CD4-positive, CD25-positive, alpha-beta regulatory T cell (primary cell): ENCODE measurements around the gene CCDC28B. TPM values are rescaled to one million over a fixed set of nuclear protein-coding genes. Genes with fewer than 3 reads are reported as not detected.

Source experiments
- ATAC-seq, 2 donors: fragments of 150-1000 bp; cut with Tn5 transposase; one replicate each; pipeline ENCODE4 v1.10.0; 2021; ENCODE audit warnings: low read depth in 2 of 2, moderate number of reproducible peaks in 2 of 2, moderate library complexity in 1 of 2
- DNase-seq, 3 donors: peaks; one replicate each; pipeline versions ENCODE4 v3.0.0 to v3.0.0-alpha.2; 2012 to 2022; ENCODE audit warnings: mixed read lengths in 1 of 3
- H3K27ac ChIP-seq: one replicate; pipeline ENCODE4 v1.7.0; 2013; ENCODE audit warnings: mild to moderate bottlenecking, low read length; ENCODE audit not compliant: insufficient read depth, poor library complexity, severe bottlenecking
- H3K27me3 ChIP-seq: one replicate; pipeline ENCODE4 v1.7.0; 2013; ENCODE audit warnings: low read length; ENCODE audit not compliant: control insufficient read depth, insufficient read depth
- H3K36me3 ChIP-seq: one replicate; pipeline ENCODE4 v1.7.0; 2013; ENCODE audit warnings: mild to moderate bottlenecking, low read length, moderate library complexity; ENCODE audit not compliant: control insufficient read depth, insufficient read depth
- H3K4me1 ChIP-seq: 2 replicates; pipeline ENCODE4 v1.7.0; 2013; ENCODE audit warnings: mild to moderate bottlenecking, low read length; ENCODE audit not compliant: insufficient read depth, control insufficient read depth, poor library complexity, severe bottlenecking
- H3K4me3 ChIP-seq: one replicate; pipeline ENCODE4 v1.7.0; 2013; ENCODE audit warnings: low read depth, mild to moderate bottlenecking, low read length, moderate library complexity
- H3K9me3 ChIP-seq, 2 experiments: 1 replicate in 1 of 2; 2 replicates in 1 of 2; pipeline ENCODE4 v1.7.0; 2013; ENCODE audit warnings: low read length in 2 of 2, mild to moderate bottlenecking in 1 of 2, moderate library complexity in 1 of 2; ENCODE audit not compliant: control insufficient read depth in 2 of 2
- H3K27ac Mint-ChIP-seq, 3 donors: one replicate each; pipeline ENCODE4 v1.8.0; 2020 to 2022; ENCODE audit warnings: mild to moderate bottlenecking in 3 of 3, mixed read lengths in 3 of 3, moderate library complexity in 2 of 3
- H3K27me3 Mint-ChIP-seq: one replicate; pipeline ENCODE4 v1.8.0; 2022; ENCODE audit warnings: mild to moderate bottlenecking, mixed read lengths
- H3K36me3 Mint-ChIP-seq: one replicate; pipeline ENCODE4 v1.8.0; 2020; ENCODE audit warnings: mixed read lengths
- H3K4me1 Mint-ChIP-seq, 4 donors: one replicate each; pipeline ENCODE4 v1.8.0; 2020 to 2022; ENCODE audit warnings: mixed read lengths in 4 of 4, mild to moderate bottlenecking in 1 of 4
- H3K4me3 Mint-ChIP-seq, 4 donors: one replicate each; pipeline ENCODE4 v1.8.0; 2020 to 2022; ENCODE audit warnings: mild to moderate bottlenecking in 4 of 4, mixed read lengths in 4 of 4, moderate library complexity in 3 of 4
- H3K9me3 Mint-ChIP-seq, 7 donors: one replicate each; pipeline ENCODE4 v1.8.0; 2020 to 2022; ENCODE audit warnings: mixed read lengths in 7 of 7, mild to moderate bottlenecking in 3 of 7, moderate library complexity in 2 of 7
- polyA plus RNA-seq, 4 donors: library from polyadenylated mRNA; unstranded; fragments of 300-500 nt; fragmentation: Illumina TruSeq; gene quantifications; one replicate each; pipeline ENCODE4 v1.2.3, GENCODE V29; 2021
- total RNA-seq: library from RNA; stranded (reverse); gene quantifications from one replicate; pipeline ENCODE4 v1.2.3, GENCODE V29; 2022

Gene CCDC28B
- total and polyA plus RNA-seq, 5 donors from 2014 or later: 10.3 to 15.5 (median 14.1) TPM

GRCh38 chr1:32172621-32173245 lies 27.7 kb upstream of the CCDC28B start:
- Histone ChIP-seq H3K36me3 (peaks cover 44% of the 10 kb centered on the region), H3K27ac (no peak overlapping the region), H3K4me3 (no peak overlapping the region), H3K27me3 (no peaks in the 10 kb centered on the region), H3K4me1 (no peaks in the 10 kb centered on the region), H3K9me3 (no peaks in the 10 kb centered on the region)
- Mint-ChIP-seq H3K9me3 (peaks cover 0 to 2% (median 0%) of the 10 kb centered on the region in 7 donors), H3K4me1 (peaks cover 2 to 15% (median 12%) of the 10 kb centered on the region in 4 donors), H3K4me3 (no peak overlapping the region), H3K36me3 (peaks cover 27% of the 10 kb centered on the region), H3K27me3 (no peaks in the 10 kb centered on the region), H3K27ac (peak overlapping the region in 2 of 3 donors; percentile 48 to 71)
- ATAC-seq (no peak), DNase-seq (peak in 1 of 3 donors; percentile 20)

GRCh38 chr1:32178380-32179192 lies 21.8 kb upstream of the CCDC28B start:
- DNase-seq (no peak), ATAC-seq (no peak)
- Mint-ChIP-seq H3K36me3 (peaks cover 9% of the 10 kb centered on the region), H3K4me1 (peaks cover 10 to 43% (median 28%) of the 10 kb centered on the region in 4 donors), H3K4me3 (peak overlapping the region; percentile 85 to 100 (median 93)), H3K27ac (peak overlapping the region; percentile 90 to 96 (median 95)), H3K27me3 (no peaks in the 10 kb centered on the region), H3K9me3 (peaks cover 0 to 1% (median 0%) of the 10 kb centered on the region in 7 donors)
- Histone ChIP-seq H3K36me3 (peaks cover 6% of the 10 kb centered on the region), H3K27ac (peak overlapping the region; percentile 85), H3K27me3 (no peaks in the 10 kb centered on the region), H3K4me1 (peaks cover 39% of the 10 kb centered on the region), H3K9me3 (no peaks in the 10 kb centered on the region), H3K4me3 (peak overlapping the region; percentile 83)

GRCh38 chr1:32179193-32179442 lies 21.3 kb upstream of the CCDC28B start:
- Histone ChIP-seq H3K27me3 (no peaks in the 10 kb centered on the region), H3K4me3 (peak overlapping the region; percentile 83), H3K4me1 (peaks cover 42% of the 10 kb centered on the region), H3K36me3 (peaks cover 10% of the 10 kb centered on the region), H3K27ac (peak overlapping the region; percentile 85), H3K9me3 (no peaks in the 10 kb centered on the region)
- H3K4me1 Mint-ChIP-seq: peaks cover 10 to 47% (median 30%) of the 10 kb centered on the region in 4 donors
- peak overlapping the region; percentile 90 to 96 (median 95) for H3K27ac Mint-ChIP-seq
- no peaks in the 10 kb centered on the region for H3K27me3 Mint-ChIP-seq
- DNase-seq (no peak), ATAC-seq (no peak)
- peak overlapping the region; percentile 85 to 100 (median 93) for H3K4me3 Mint-ChIP-seq
- peaks cover 0 to 1% (median 0%) of the 10 kb centered on the region in 7 donors for H3K9me3 Mint-ChIP-seq
- H3K36me3 Mint-ChIP-seq: peaks cover 12% of the 10 kb centered on the region

- Histone ChIP-seq H3K4me3 (peak within 1 kb of the TSS; percentile 83), H3K4me1 (peaks cover 47% of the 10 kb centered on the region), H3K27me3 (no peaks in the 10 kb centered on the region), H3K9me3 (no peaks in the 10 kb centered on the region), H3K36me3 (peaks cover 15% of the 10 kb centered on the region), H3K27ac (peak within 1 kb of the TSS; percentile 85)
- DNase-seq (peak; percentile 83 to 93 (median 89)), ATAC-seq (peak; percentile 83 to 87)
- Mint-ChIP-seq H3K27ac (peak within 1 kb of the TSS; percentile 90 to 96 (median 95)), H3K4me3 (peak within 1 kb of the TSS; percentile 85 to 100 (median 94)), H3K36me3 (peaks cover 17% of the 10 kb centered on the region), H3K27me3 (no peaks in the 10 kb centered on the region), H3K9me3 (peaks cover 0 to 1% (median 0%) of the 10 kb centered on the region in 7 donors), H3K4me1 (peaks cover 10 to 52% (median 32%) of the 10 kb centered on the region in 4 donors)
These were observed 20.8 kb upstream of the CCDC28B start, which contains the start of gene TXLNA for GRCh38 chr1:32179443-32180185. Gene TXLNA (plus strand): TSS chr1:32179675. CDS start chr1:32180346, 671 bp downstream.

GRCh38 chr1:32180186-32181060 lies 20.0 kb upstream of the CCDC28B start:
- Histone ChIP-seq H3K27me3 (no peaks in the 10 kb centered on the region), H3K36me3 (peaks cover 21% of the 10 kb centered on the region), H3K4me1 (peaks cover 48% of the 10 kb centered on the region), H3K27ac (peak overlapping the region; percentile 85), H3K4me3 (peak overlapping the region; percentile 82), H3K9me3 (no peaks in the 10 kb centered on the region)
- ATAC-seq (no peak), DNase-seq (peak; percentile 11 to 50 (median 20))
- H3K4me3 Mint-ChIP-seq: peak overlapping the region; percentile 85 to 100 (median 92)
- H3K27me3 Mint-ChIP-seq: no peaks in the 10 kb centered on the region
- peaks cover 10 to 58% (median 37%) of the 10 kb centered on the region in 4 donors for H3K4me1 Mint-ChIP-seq
- peak overlapping the region; percentile 74 to 91 (median 90) for H3K27ac Mint-ChIP-seq
- H3K9me3 Mint-ChIP-seq: peaks cover 0 to 1% (median 0%) of the 10 kb centered on the region in 7 donors
- peaks cover 22% of the 10 kb centered on the region for H3K36me3 Mint-ChIP-seq

- peaks cover 22% of the 10 kb centered on the region for H3K36me3 ChIP-seq
- H3K9me3 ChIP-seq: no peaks in the 10 kb centered on the region
- no peaks in the 10 kb centered on the region for H3K27me3 ChIP-seq
- peaks cover 0 to 1% (median 0%) of the 10 kb centered on the region in 7 donors for H3K9me3 Mint-ChIP-seq
- peak overlapping the region; percentile 82 for H3K4me3 ChIP-seq
- H3K4me1 Mint-ChIP-seq: peaks cover 14 to 60% (median 40%) of the 10 kb centered on the region in 4 donors
- H3K36me3 Mint-ChIP-seq: peaks cover 24% of the 10 kb centered on the region
- DNase-seq: no peak
- no peak for ATAC-seq
- peaks cover 48% of the 10 kb centered on the region for H3K4me1 ChIP-seq
- H3K4me3 Mint-ChIP-seq: peak overlapping the region; percentile 85 to 100 (median 92)
- H3K27ac Mint-ChIP-seq: peak overlapping the region; percentile 74 to 91 (median 90)
- peak overlapping the region; percentile 85 for H3K27ac ChIP-seq
- H3K27me3 Mint-ChIP-seq: no peaks in the 10 kb centered on the region
These were observed 19.3 kb upstream of the CCDC28B start for GRCh38 chr1:32181065-32181464.
